ENCODE measurements around the gene CITED1.
A peak's percentile ranks its signal among the peaks of the same experiment; 100 is the strongest.

CITED1 gene

GRCh38 chrX:72312311-72312940 is 6.7 kb upstream of the CITED1 start:
- no peak for TF ChIP-seq CTCF (IDR thresholded peaks at IDR 0.05; ENCODE audit: low read depth, low read length, poor library complexity, severe bottlenecking)
- TF ChIP-seq EZH2phosphoT487 (IDR thresholded peaks at IDR 0.05; ENCODE audit: borderline replicate concordance, low read length): no peak
- no peaks in the 10 kb centered on the region for H3F3A ChIP-seq (ENCODE audit: control insufficient read depth, insufficient read depth)
- no peaks in the 10 kb centered on the region for H3K9me2 ChIP-seq (replicated peaks; ENCODE audit: control insufficient read depth, low read length)

GRCh38 chrX:72309297-72310071 is 3.8 kb upstream of the CITED1 start:
- no peaks in the 10 kb centered on the region for H4K20me1 ChIP-seq (ENCODE audit: control insufficient read depth, insufficient read depth, low read depth, low read length)
- H3K9me3 ChIP-seq (ENCODE audit: control insufficient read depth, insufficient read depth, low read length): no peaks in the 10 kb centered on the region
- no peaks in the 10 kb centered on the region for H3K9me2 ChIP-seq (replicated peaks; ENCODE audit: control insufficient read depth, low read length)
- H3K27ac ChIP-seq (ENCODE audit: low read depth, low read length): no peak overlapping the region
- no peaks in the 10 kb centered on the region for H3K4me1 ChIP-seq (ENCODE audit: control insufficient read depth, low read length)
- H3F3A ChIP-seq (ENCODE audit: control insufficient read depth, insufficient read depth): no peaks in the 10 kb centered on the region
- H3K79me2 ChIP-seq (ENCODE audit: control insufficient read depth, low read length): no peaks in the 10 kb centered on the region
- no peak overlapping the region for H3K4me2 ChIP-seq (ENCODE audit: low read length)
- peaks cover 49% of the 10 kb centered on the region for H3K27me3 ChIP-seq (ENCODE audit: control insufficient read depth, low read length)
- no peaks in the 10 kb centered on the region for H3K36me3 ChIP-seq (ENCODE audit: control insufficient read depth, low read length)
- TF ChIP-seq EZH2phosphoT487 (IDR thresholded peaks at IDR 0.05; ENCODE audit: borderline replicate concordance, low read length): no peak
- TF ChIP-seq CTCF (IDR thresholded peaks at IDR 0.05; ENCODE audit: low read depth, low read length, poor library complexity, severe bottlenecking): no peak
- no peak overlapping the region for H3K4me3 ChIP-seq (ENCODE audit: low read length)

More at GRCh38 chrX:72312311-72312940, 6.7 kb upstream of the CITED1 start:
- Histone ChIP-seq H3K27me3 (ENCODE audit: control insufficient read depth, low read length) (peaks cover 26% of the 10 kb centered on the region), H3K79me2 (ENCODE audit: control insufficient read depth, low read length) (no peaks in the 10 kb centered on the region), H3K4me2 (ENCODE audit: low read length) (no peak overlapping the region), H3K4me3 (ENCODE audit: low read length) (no peak overlapping the region), H3K36me3 (ENCODE audit: control insufficient read depth, low read length) (no peaks in the 10 kb centered on the region), H3K9me3 (ENCODE audit: control insufficient read depth, insufficient read depth, low read length) (no peaks in the 10 kb centered on the region), H3K4me1 (ENCODE audit: control insufficient read depth, low read length) (no peaks in the 10 kb centered on the region), H4K20me1 (ENCODE audit: control insufficient read depth, insufficient read depth, low read depth, low read length) (no peaks in the 10 kb centered on the region), H3K27ac (ENCODE audit: low read depth, low read length) (no peak overlapping the region)

- no peaks in the 10 kb centered on the region for H4K20me1 ChIP-seq (ENCODE audit: control insufficient read depth, insufficient read depth, low read depth, low read length)
- TF ChIP-seq CTCF (IDR thresholded peaks at IDR 0.05; ENCODE audit: low read depth, low read length, poor library complexity, severe bottlenecking) (no peak), EZH2phosphoT487 (IDR thresholded peaks at IDR 0.05; ENCODE audit: borderline replicate concordance, low read length) (peak; percentile 98)
- H3K36me3 ChIP-seq (ENCODE audit: control insufficient read depth, low read length): no peaks in the 10 kb centered on the region
- no peaks in the 10 kb centered on the region for H3K79me2 ChIP-seq (ENCODE audit: control insufficient read depth, low read length)
- no peaks in the 10 kb centered on the region for H3K4me1 ChIP-seq (ENCODE audit: control insufficient read depth, low read length)
- no peak overlapping the region for H3K4me3 ChIP-seq (ENCODE audit: low read length)
- H3K27me3 ChIP-seq (ENCODE audit: control insufficient read depth, low read length): peaks cover 52% of the 10 kb centered on the region
- H3F3A ChIP-seq (ENCODE audit: control insufficient read depth, insufficient read depth): no peaks in the 10 kb centered on the region
- no peak overlapping the region for H3K4me2 ChIP-seq (ENCODE audit: low read length)
- no peaks in the 10 kb centered on the region for H3K9me3 ChIP-seq (ENCODE audit: control insufficient read depth, insufficient read depth, low read length)
- no peaks in the 10 kb centered on the region for H3K9me2 ChIP-seq (replicated peaks; ENCODE audit: control insufficient read depth, low read length)
- H3K27ac ChIP-seq (ENCODE audit: low read depth, low read length): no peak overlapping the region
Observed at GRCh38 chrX:72308566-72309296, 3.0 kb upstream of the CITED1 start.

All from DOHH2 (cell line).